CD14-positive monocyte (primary cell): ENCODE data around the gene EXOC4. TPM values are rescaled to one million over a fixed set of nuclear protein-coding genes. Genes with fewer than 3 reads are reported as not detected.

Experiments used
- DNase-seq, 3 donors: peaks; one replicate each; pipeline ENCODE4 v3.0.0-alpha.2; 2011 to 2022
- H2AFZ ChIP-seq: 2 replicates; pipeline ENCODE4 v1.6.0; 2012; ENCODE audit warnings: mild to moderate bottlenecking, low read depth, low read length, inconsistent platforms; ENCODE audit not compliant: insufficient read depth, poor library complexity, severe bottlenecking
- H3K27ac ChIP-seq, 2 donors: 1 replicate in 1 of 2; 2 replicates in 1 of 2; pipeline ENCODE4 v1.5.1; 2012 to 2013; ENCODE audit warnings: low read length in 2 of 2, control low read depth in 1 of 2, inconsistent platforms in 1 of 2, low read depth in 1 of 2, mild to moderate bottlenecking in 1 of 2
- H3K27me3 ChIP-seq, 2 donors: one replicate each; pipeline versions ENCODE4 v1.6.0 to v1.6.1; 2011 to 2013; ENCODE audit warnings: low read length in 2 of 2; ENCODE audit not compliant: control insufficient read depth in 2 of 2, insufficient read depth in 2 of 2
- H3K36me3 ChIP-seq, 2 donors: replicated peaks in 1 of 2; 1 replicate in 1 of 2; 2 replicates in 1 of 2; pipeline versions ENCODE4 v1.5.1 to v1.6.1; 2012 to 2013; ENCODE audit warnings: low read length in 2 of 2, control low read depth in 1 of 2, inconsistent platforms in 1 of 2, mild to moderate bottlenecking in 1 of 2; ENCODE audit not compliant: insufficient read depth in 2 of 2, control insufficient read depth in 1 of 2
- H3K4me1 ChIP-seq, 2 donors: 1 replicate in 1 of 2; 2 replicates in 1 of 2; pipeline versions ENCODE4 v1.5.1 to v1.6.1; 2012 to 2013; ENCODE audit warnings: low read length in 2 of 2, control low read depth in 1 of 2, inconsistent platforms in 1 of 2, mild to moderate bottlenecking in 1 of 2, moderate library complexity in 1 of 2; ENCODE audit not compliant: insufficient read depth in 2 of 2, control insufficient read depth in 1 of 2
- H3K4me2 ChIP-seq: replicated peaks from 2 replicates; pipeline ENCODE3; 2012; ENCODE audit warnings: low read length, moderate library complexity, mild to moderate bottlenecking; ENCODE audit not compliant: poor library complexity, severe bottlenecking; ENCODE audit errors: extremely low read depth
- H3K4me3 ChIP-seq, 3 experiments: fragments of 200-600 bp in 1 of 3; sonication (generic) in 1 of 3; replicated peaks in 1 of 3; 1 replicate in 2 of 3; 2 replicates in 1 of 3; pipeline ENCODE4 v1.5.1; 2011 to 2013; ENCODE audit warnings: low read length in 3 of 3, mild to moderate bottlenecking in 3 of 3, control low read depth in 2 of 3, low read depth in 2 of 3, inconsistent platforms in 1 of 3, moderate library complexity in 1 of 3
- H3K79me2 ChIP-seq: 2 replicates; pipeline ENCODE4 v1.6.0; 2012; ENCODE audit warnings: mild to moderate bottlenecking, control low read depth, inconsistent platforms, low read length, moderate library complexity; ENCODE audit not compliant: insufficient read depth
- H3K9ac ChIP-seq: 2 replicates; pipeline ENCODE4 v1.6.0; 2017; ENCODE audit warnings: low read length, mild to moderate bottlenecking; ENCODE audit not compliant: insufficient read depth, poor library complexity, severe bottlenecking
- H3K9me3 ChIP-seq, 2 donors: replicated peaks in 1 of 2; 1 replicate in 1 of 2; 2 replicates in 1 of 2; pipeline versions ENCODE4 v1.5.1 to v1.6.1; 2012 to 2013; ENCODE audit warnings: low read length in 2 of 2, control low read depth in 1 of 2; ENCODE audit not compliant: control insufficient read depth in 1 of 2, insufficient read depth in 1 of 2
- H4K20me1 ChIP-seq: 2 replicates; pipeline ENCODE4 v1.6.0; 2012; ENCODE audit warnings: mild to moderate bottlenecking, low read length, control low read depth, moderate library complexity; ENCODE audit not compliant: insufficient read depth
- H3K27ac Mint-ChIP-seq, 7 donors: one replicate each; pipeline ENCODE4 v1.8.0; 2020; ENCODE audit warnings: mild to moderate bottlenecking in 7 of 7, mixed read lengths in 7 of 7, moderate library complexity in 6 of 7, inconsistent platforms in 2 of 7
- H3K27me3 Mint-ChIP-seq, 3 donors: one replicate each; pipeline ENCODE4 v1.8.0; 2021 to 2022; ENCODE audit warnings: low read depth in 3 of 3, mild to moderate bottlenecking in 3 of 3, mixed read lengths in 3 of 3, moderate library complexity in 3 of 3, inconsistent platforms in 1 of 3
- H3K36me3 Mint-ChIP-seq, 2 donors: one replicate each; pipeline ENCODE4 v1.8.0; 2020; ENCODE audit warnings: mixed read lengths in 2 of 2, inconsistent platforms in 1 of 2, mild to moderate bottlenecking in 1 of 2
- H3K4me1 Mint-ChIP-seq: one replicate; pipeline ENCODE4 v1.8.0; 2020; ENCODE audit warnings: mild to moderate bottlenecking, mixed read lengths
- H3K4me3 Mint-ChIP-seq, 2 donors: one replicate each; pipeline ENCODE4 v1.8.0; 2020; ENCODE audit warnings: mild to moderate bottlenecking in 2 of 2, mixed read lengths in 2 of 2, moderate library complexity in 1 of 2
- H3K9me3 Mint-ChIP-seq, 7 donors: one replicate each; pipeline ENCODE4 v1.8.0; 2020 to 2022; ENCODE audit warnings: mixed read lengths in 7 of 7, mild to moderate bottlenecking in 6 of 7, moderate library complexity in 6 of 7, inconsistent platforms in 2 of 7
- WGBS: methylation state at CpG from one replicate; pipeline ENCODE4 v1.1.5; 2013; ENCODE audit warnings: missing lambda C conversion rate; ENCODE audit not compliant: insufficient coverage; 5-methylcytosine and 5-hydroxymethylcytosine counted together
- intact Hi-C, 2 donors: fragments of 100-400 bp; cut with micrococcal nuclease; formaldehyde crosslinking; loops; one replicate each; pipeline versions ENCODE4 v1.15.0 to v1.15.1; 2023
- polyA plus RNA-seq, 3 donors: library from polyadenylated mRNA; depleted of rRNA in 1 of 3; unstranded in 2 of 3; stranded (reverse) in 1 of 3; fragments of 300-500 nt in 2 of 3; fragments of >200 nt in 1 of 3; fragmentation: Illumina TruSeq in 2 of 3; gene quantifications; 1 replicate in 2 of 3; 2 replicates in 1 of 3; pipeline ENCODE4 v1.2.3, GENCODE V29; 2012 to 2021
- TF ChIP-seq, protein P1 (sequence below): fragments of 200-600 bp; IDR thresholded peaks from one replicate; pipeline ENCODE4 v1.8.0; 2022; ENCODE audit warnings: antibody characterized with exemption, mild to moderate bottlenecking

The EXOC4 gene
- polyA plus RNA-seq, 3 donors = 20.6 to 22.3 (median 22.3) TPM

DNA sequence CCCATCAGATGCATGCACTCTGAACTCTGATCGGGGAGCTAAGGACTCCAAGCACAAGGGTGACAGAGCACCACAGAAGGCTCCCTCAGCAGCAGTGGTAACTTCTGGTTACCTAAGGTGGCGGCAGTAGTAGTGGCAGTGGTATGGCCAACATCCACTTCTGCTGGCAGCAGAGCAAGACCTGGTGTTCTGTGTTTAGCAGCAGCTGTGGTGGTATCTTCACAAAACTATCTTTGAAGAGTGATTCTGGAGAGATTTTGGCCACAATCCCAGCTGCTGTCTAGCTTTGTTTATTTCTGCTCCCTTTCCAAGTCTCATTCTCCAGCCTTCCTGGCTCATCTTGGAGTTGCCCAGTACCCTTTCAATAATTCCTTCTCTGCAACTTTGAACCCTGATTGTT is 771.9 kb downstream of the EXOC4 start:
- Mint-ChIP-seq H3K27ac (no peak overlapping the region), H3K27me3 (no peaks in the 10 kb centered on the region), H3K4me1 (no peaks in the 10 kb centered on the region), H3K36me3 (peaks cover 3 to 7% of the 10 kb centered on the region in 2 donors), H3K9me3 (peaks cover 0 to 9% (median 2%) of the 10 kb centered on the region in 7 donors), H3K4me3 (no peak overlapping the region)
- Histone ChIP-seq H3K36me3 (no peaks in the 10 kb centered on the region), H3K9me3 (no peaks in the 10 kb centered on the region), H3K27ac (no peak overlapping the region), H2AFZ (no peak overlapping the region), H4K20me1 (no peaks in the 10 kb centered on the region), H3K4me1 (no peaks in the 10 kb centered on the region), H3K4me2 (no peak overlapping the region), H3K79me2 (no peaks in the 10 kb centered on the region), H3K9ac (no peak overlapping the region), H3K4me3 (no peak overlapping the region), H3K27me3 (no peaks in the 10 kb centered on the region)
- intact Hi-C loops = no loop called here
- DNase-seq = no peak
- TF ChIP-seq, protein P1, sequence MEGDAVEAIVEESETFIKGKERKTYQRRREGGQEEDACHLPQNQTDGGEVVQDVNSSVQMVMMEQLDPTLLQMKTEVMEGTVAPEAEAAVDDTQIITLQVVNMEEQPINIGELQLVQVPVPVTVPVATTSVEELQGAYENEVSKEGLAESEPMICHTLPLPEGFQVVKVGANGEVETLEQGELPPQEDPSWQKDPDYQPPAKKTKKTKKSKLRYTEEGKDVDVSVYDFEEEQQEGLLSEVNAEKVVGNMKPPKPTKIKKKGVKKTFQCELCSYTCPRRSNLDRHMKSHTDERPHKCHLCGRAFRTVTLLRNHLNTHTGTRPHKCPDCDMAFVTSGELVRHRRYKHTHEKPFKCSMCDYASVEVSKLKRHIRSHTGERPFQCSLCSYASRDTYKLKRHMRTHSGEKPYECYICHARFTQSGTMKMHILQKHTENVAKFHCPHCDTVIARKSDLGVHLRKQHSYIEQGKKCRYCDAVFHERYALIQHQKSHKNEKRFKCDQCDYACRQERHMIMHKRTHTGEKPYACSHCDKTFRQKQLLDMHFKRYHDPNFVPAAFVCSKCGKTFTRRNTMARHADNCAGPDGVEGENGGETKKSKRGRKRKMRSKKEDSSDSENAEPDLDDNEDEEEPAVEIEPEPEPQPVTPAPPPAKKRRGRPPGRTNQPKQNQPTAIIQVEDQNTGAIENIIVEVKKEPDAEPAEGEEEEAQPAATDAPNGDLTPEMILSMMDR = no peak
- 100% methylated on average over 1 of the region's 2 CpGs for WGBS

DNA sequence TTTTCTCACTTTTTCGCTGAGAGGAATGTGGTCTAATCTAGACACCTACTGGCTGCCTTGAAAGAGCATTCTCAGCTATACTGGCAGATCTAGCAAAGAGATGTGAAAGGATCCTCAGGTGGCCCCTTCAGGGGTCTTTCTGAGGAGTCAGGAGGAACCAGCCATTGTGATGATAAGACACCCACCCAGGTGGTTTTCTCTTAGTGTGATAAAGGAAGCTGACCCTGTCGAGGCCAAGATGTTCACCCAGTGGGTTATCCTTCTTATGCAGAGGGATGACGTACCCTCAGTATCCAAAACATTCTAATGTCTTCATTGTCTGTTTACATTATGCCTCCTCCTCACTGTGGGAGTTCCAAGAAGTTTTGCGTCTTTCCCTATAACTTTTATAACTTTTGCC is 776.0 kb downstream of the EXOC4 start:
- no peaks in the 10 kb centered on the region for H3K4me1 Mint-ChIP-seq
- no peak overlapping the region for H2AFZ ChIP-seq
- peaks cover under 1 to 9% (median 2%) of the 10 kb centered on the region in 7 donors for H3K9me3 Mint-ChIP-seq
- H3K27ac Mint-ChIP-seq = no peak overlapping the region
- no peak overlapping the region for H3K4me3 Mint-ChIP-seq
- 100% methylated on average over 1 of the region's 4 CpGs for whole genome bisulfite sequencing
- no peaks in the 10 kb centered on the region for H4K20me1 ChIP-seq
- no peak overlapping the region for H3K4me2 ChIP-seq
- no peaks in the 10 kb centered on the region for H3K4me1 ChIP-seq
- peaks cover 4 to 6% of the 10 kb centered on the region in 2 donors for H3K36me3 Mint-ChIP-seq
- no peaks in the 10 kb centered on the region for H3K27me3 ChIP-seq
- no peak for DNase-seq
- no peaks in the 10 kb centered on the region for H3K9me3 ChIP-seq
- H3K27ac ChIP-seq = no peak overlapping the region
- H3K9ac ChIP-seq = no peak overlapping the region
- TF ChIP-seq, protein P1 = no peak
- no peaks in the 10 kb centered on the region for H3K27me3 Mint-ChIP-seq
- no peaks in the 10 kb centered on the region for H3K36me3 ChIP-seq
- H3K79me2 ChIP-seq = no peaks in the 10 kb centered on the region
- intact Hi-C loops = no loop called here
- no peak overlapping the region for H3K4me3 ChIP-seq
